Smooth muscle cell (in vitro differentiated cells): ENCODE measurements around the gene TNRC6C. TPM values are rescaled to one million over a fixed set of nuclear protein-coding genes. Genes with fewer than 3 reads are reported as not detected.

Experiments used
- DNase-seq: peaks from one replicate; lab custom pipeline; 2025; ENCODE audit not compliant: unreplicated experiment; lab: John Stamatoyannopoulos, UW
- H2AFZ ChIP-seq: fragments of 200-600 bp; sonication (generic); 2 replicates; pipeline ENCODE4 v1.6.0; 2016; ENCODE audit warnings: antibody characterized with exemption, low read depth, mild to moderate bottlenecking
- H3F3A ChIP-seq: fragments of 200-600 bp; sonication (generic); 2 replicates; pipeline ENCODE4 v1.6.0; 2017; ENCODE audit warnings: antibody characterized with exemption, low read depth
- H3K27ac ChIP-seq: fragments of 200-600 bp; sonication (generic); 2 replicates; pipeline ENCODE4 v1.5.1; 2016; ENCODE audit warnings: low read depth, mild to moderate bottlenecking
- H3K27me3 ChIP-seq: fragments of 200-600 bp; sonication (generic); 2 replicates; pipeline ENCODE4 v1.6.1; 2016; ENCODE audit warnings: low read depth, mild to moderate bottlenecking
- H3K36me3 ChIP-seq: fragments of 200-600 bp; sonication (generic); 2 replicates; pipeline ENCODE4 v1.5.1; 2016; ENCODE audit warnings: low read depth
- H3K4me1 ChIP-seq: fragments of 200-600 bp; sonication (generic); 2 replicates; pipeline ENCODE4 v1.5.1; 2016; ENCODE audit warnings: low read depth
- H3K4me2 ChIP-seq: fragments of 200-600 bp; sonication (generic); 2 replicates; pipeline ENCODE4 v1.6.0; 2016; ENCODE audit warnings: mild to moderate bottlenecking
- H3K4me3 ChIP-seq: fragments of 200-600 bp; sonication (generic); 2 replicates; pipeline ENCODE4 v1.5.1; 2016; ENCODE audit warnings: mild to moderate bottlenecking
- H3K79me2 ChIP-seq: fragments of 200-600 bp; sonication (generic); 2 replicates; pipeline ENCODE4 v1.6.0; 2016; ENCODE audit warnings: low read depth, mild to moderate bottlenecking
- H3K9ac ChIP-seq: fragments of 200-600 bp; sonication (generic); 2 replicates; pipeline ENCODE4 v1.6.0; 2016; ENCODE audit warnings: low read depth
- H3K9me3 ChIP-seq: fragments of 200-600 bp; sonication (generic); replicated peaks from 2 replicates; pipeline ENCODE4 v1.5.1; 2016; ENCODE audit warnings: low read depth
- H4K20me1 ChIP-seq: fragments of 200-600 bp; sonication (generic); 2 replicates; pipeline ENCODE4 v1.6.0; 2016; ENCODE audit warnings: low read depth
- CTCF ChIP-seq: fragments of 200-600 bp; sonication (generic); IDR thresholded peaks from 2 replicates; pipeline ENCODE4 v1.5.1; 2017; ENCODE audit warnings: borderline replicate concordance, mild to moderate bottlenecking, antibody characterized with exemption; ENCODE audit not compliant: insufficient read depth, poor library complexity, severe bottlenecking
- WGBS: methylation state at CpG from one replicate; pipeline ENCODE4 v1.1.7; 2016; ENCODE audit warnings: low lambda C conversion rate; 5-methylcytosine and 5-hydroxymethylcytosine counted together
- polyA plus RNA-seq: library from polyadenylated mRNA; unstranded; fragments of >200 nt; fragmentation: Nextera tagmentation; extraction: Ambion mirVana; gene quantifications from 2 replicates; pipeline ENCODE4 v1.2.1, GENCODE V29; 2016
- total RNA-seq: library from RNA; depleted of rRNA; stranded (reverse); fragments of >200 nt; gene quantifications from 2 replicates; pipeline ENCODE4 v1.2.3, GENCODE V29; 2014

TNRC6C gene
- total and polyA plus RNA-seq, 2 experiments from 2014 or later: 2.4 to 3.9 TPM

- no peak for TF ChIP-seq CTCF
- peaks cover 43% of the 10 kb centered on the region for H3K27me3 ChIP-seq
- H4K20me1 ChIP-seq: no peaks in the 10 kb centered on the region
- no peaks in the 10 kb centered on the region for H3K4me1 ChIP-seq
- no peak for DNase-seq
- no peaks in the 10 kb centered on the region for H3F3A ChIP-seq
- H3K36me3 ChIP-seq: no peaks in the 10 kb centered on the region
- no peak overlapping the region for H3K9ac ChIP-seq
- H3K4me2 ChIP-seq: no peak overlapping the region
- no peak overlapping the region for H3K27ac ChIP-seq
- H2AFZ ChIP-seq: no peak overlapping the region
- no peaks in the 10 kb centered on the region for H3K79me2 ChIP-seq
- WGBS: 58% methylated on average over 18 of the region's 18 CpGs
- H3K4me3 ChIP-seq: no peak overlapping the region
- H3K9me3 ChIP-seq: no peaks in the 10 kb centered on the region
Measured at GRCh38 chr17:77914385-77915254, 43.9 kb upstream of the TNRC6C start.

GRCh38 chr17:77915594-77916021 lies 42.9 kb upstream of the TNRC6C start:
- no peak overlapping the region for H3K4me3 ChIP-seq
- no peak for DNase-seq
- no peaks in the 10 kb centered on the region for H3F3A ChIP-seq
- no peaks in the 10 kb centered on the region for H3K36me3 ChIP-seq
- H3K79me2 ChIP-seq: no peaks in the 10 kb centered on the region
- no peak for TF ChIP-seq CTCF
- no peaks in the 10 kb centered on the region for H3K9me3 ChIP-seq
- H3K27me3 ChIP-seq: peaks cover 43% of the 10 kb centered on the region
- no peak overlapping the region for H3K4me2 ChIP-seq
- WGBS: 72% methylated on average over 7 of the region's 7 CpGs
- no peak overlapping the region for H3K9ac ChIP-seq
- no peak overlapping the region for H2AFZ ChIP-seq
- no peaks in the 10 kb centered on the region for H3K4me1 ChIP-seq
- H4K20me1 ChIP-seq: no peaks in the 10 kb centered on the region
- H3K27ac ChIP-seq: no peak overlapping the region

- Histone ChIP-seq H3K79me2 (no peaks in the 10 kb centered on the region), H3K36me3 (no peaks in the 10 kb centered on the region), H3K4me2 (no peak overlapping the region), H3K27ac (no peak overlapping the region), H4K20me1 (no peaks in the 10 kb centered on the region), H3F3A (no peaks in the 10 kb centered on the region), H3K9me3 (no peaks in the 10 kb centered on the region), H2AFZ (no peak overlapping the region), H3K4me1 (no peaks in the 10 kb centered on the region), H3K27me3 (peaks cover 43% of the 10 kb centered on the region), H3K4me3 (no peak overlapping the region), H3K9ac (no peak overlapping the region)
- DNase-seq: no peak
- TF ChIP-seq CTCF: no peak
- 87% methylated on average over 6 of the region's 6 CpGs for WGBS
Measured at GRCh38 chr17:77916264-77916663, 42.2 kb upstream of the TNRC6C start.
